ENCODE data around the gene NLRC3. TPM values are rescaled to one million over a fixed set of nuclear protein-coding genes. Genes with fewer than 3 reads are reported as not detected.
A peak's percentile ranks its signal among the peaks of the same experiment; 100 is the strongest.

NLRC3 gene
- total and polyA plus RNA-seq, 2 donors from 2014 or later = 0.52 to 5.3 TPM

- H3K4me1 ChIP-seq (ENCODE audit: control insufficient read depth in 2 of 3, insufficient read depth in 2 of 3, low read depth in 1 of 3, low read length in 3 of 3) = no peaks in the 10 kb centered on the region
- H3K9me3 ChIP-seq (ENCODE audit: control insufficient read depth in 2 of 3, insufficient read depth in 1 of 3, low read length in 3 of 3) = no peaks in the 10 kb centered on the region
- no peaks in the 10 kb centered on the region for H3K27me3 ChIP-seq (ENCODE audit: control insufficient read depth, insufficient read depth, low read length)
- no peak for FAIRE-seq
- TF ChIP-seq CTCF (IDR thresholded peaks at IDR 0.05; ENCODE audit: borderline replicate concordance, extremely low read depth, insufficient read depth) = no peak
- no peak for DNase-seq
- H3K36me3 ChIP-seq (ENCODE audit: control insufficient read depth in 2 of 3, insufficient read depth in 3 of 3, low read length in 3 of 3) = peaks cover 3 to 20% (median 5%) of the 10 kb centered on the region in 3 donors
- H3K27ac ChIP-seq (ENCODE audit: low read depth in 2 of 2, low read length in 2 of 2) = no peak overlapping the region
- no peak overlapping the region for H3K4me3 ChIP-seq (ENCODE audit: low read length in 3 of 3)
- intact Hi-C loops (cut with DNase I) = no loop called here
- H3K9ac ChIP-seq (ENCODE audit: low read length in 3 of 3) = no peak overlapping the region
Observed at GRCh38 chr16:3542601-3543373, 34.4 kb downstream of the NLRC3 start.

DNA sequence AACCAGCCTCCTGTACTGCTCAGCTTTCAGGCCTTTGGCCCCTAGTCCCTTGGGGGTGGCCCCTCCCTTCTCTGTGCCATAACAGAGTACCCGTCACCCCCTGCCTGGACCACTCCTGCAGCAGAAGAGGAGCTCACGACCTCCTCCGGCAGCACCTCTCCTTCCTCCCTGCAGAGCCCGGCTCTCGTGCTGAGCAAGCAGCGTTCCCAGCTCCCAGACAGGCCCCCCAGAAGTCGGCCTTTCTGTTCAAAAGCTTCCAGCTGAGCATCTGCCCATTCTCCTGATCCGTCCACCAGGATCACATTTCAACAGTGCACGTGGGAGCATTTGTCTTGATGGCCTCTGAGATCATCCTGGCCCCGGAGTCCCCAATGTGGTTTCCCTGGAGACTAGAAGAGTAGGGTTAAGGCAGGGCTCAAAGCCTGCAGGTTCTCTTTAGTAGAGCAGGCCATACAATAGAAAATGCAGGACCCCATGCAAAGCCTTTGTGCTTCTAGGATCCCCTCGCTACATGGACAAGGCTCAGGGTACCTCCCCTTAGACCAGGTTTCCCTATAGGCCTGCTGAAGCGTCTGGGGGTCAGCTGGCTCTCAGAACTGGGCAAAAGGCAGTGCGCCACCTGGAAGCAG, 35.6 kb downstream of the NLRC3 start:
- peak in 1 of 5 donors; percentile 56 for DNase-seq

GRCh38 chr16:3538222-3538621, 39.0 kb downstream of the NLRC3 start:
- H3K4me1 ChIP-seq (ENCODE audit: control insufficient read depth in 2 of 3, insufficient read depth in 2 of 3, low read depth in 1 of 3, low read length in 3 of 3) = peaks cover 0 to 3% (median 0%) of the 10 kb centered on the region in 3 donors
- peaks cover 3 to 29% (median 16%) of the 10 kb centered on the region in 3 donors for H3K36me3 ChIP-seq (ENCODE audit: control insufficient read depth in 2 of 3, insufficient read depth in 3 of 3, low read length in 3 of 3)
- no peak overlapping the region for H3K27ac ChIP-seq (ENCODE audit: low read depth in 2 of 2, low read length in 2 of 2)
- DNase-seq = no peak
- no peaks in the 10 kb centered on the region for H3K9me3 ChIP-seq (ENCODE audit: control insufficient read depth in 2 of 3, insufficient read depth in 1 of 3, low read length in 3 of 3)
- no peak overlapping the region for H3K9ac ChIP-seq (ENCODE audit: low read length in 3 of 3)
- no peak for FAIRE-seq
- H3K27me3 ChIP-seq (ENCODE audit: control insufficient read depth, insufficient read depth, low read length) = no peaks in the 10 kb centered on the region
- H3K4me3 ChIP-seq (ENCODE audit: low read length in 3 of 3) = no peak overlapping the region
- no peak for TF ChIP-seq CTCF (IDR thresholded peaks at IDR 0.05; ENCODE audit: borderline replicate concordance, extremely low read depth, insufficient read depth)
- intact Hi-C loops (cut with DNase I) = no loop called here

More for the DNA sequence above, 35.6 kb downstream of the NLRC3 start:
- H3K27me3 ChIP-seq (ENCODE audit: control insufficient read depth, insufficient read depth, low read length) = no peaks in the 10 kb centered on the region
- intact Hi-C loops (cut with DNase I) = no loop called here
- H3K27ac ChIP-seq (ENCODE audit: low read depth in 2 of 2, low read length in 2 of 2) = no peak overlapping the region
- H3K4me1 ChIP-seq (ENCODE audit: control insufficient read depth in 2 of 3, insufficient read depth in 2 of 3, low read depth in 1 of 3, low read length in 3 of 3) = no peaks in the 10 kb centered on the region
- TF ChIP-seq CTCF (IDR thresholded peaks at IDR 0.05; ENCODE audit: borderline replicate concordance, extremely low read depth, insufficient read depth) = no peak
- H3K4me3 ChIP-seq (ENCODE audit: low read length in 3 of 3) = no peak overlapping the region
- no peaks in the 10 kb centered on the region for H3K9me3 ChIP-seq (ENCODE audit: control insufficient read depth in 2 of 3, insufficient read depth in 1 of 3, low read length in 3 of 3)
- no peak for FAIRE-seq
- H3K36me3 ChIP-seq (ENCODE audit: control insufficient read depth in 2 of 3, insufficient read depth in 3 of 3, low read length in 3 of 3) = peaks cover 3 to 20% (median 5%) of the 10 kb centered on the region in 3 donors
- no peak overlapping the region for H3K9ac ChIP-seq (ENCODE audit: low read length in 3 of 3)
